HG03571 (cell line): ENCODE data around the gene PDLIM3.
"Not testable (repeated sequence)": the region's sequence is repeated elsewhere in the genome, so short reads cannot be mapped to it uniquely, and the experiment has no call there.

Source experiments
- ATAC-seq: cut with Tn5 transposase; IDR thresholded peaks from one replicate; pipeline ENCODE4 v1.9.1; 2021; ENCODE audit not compliant: unreplicated experiment

The PDLIM3 gene, protein sequence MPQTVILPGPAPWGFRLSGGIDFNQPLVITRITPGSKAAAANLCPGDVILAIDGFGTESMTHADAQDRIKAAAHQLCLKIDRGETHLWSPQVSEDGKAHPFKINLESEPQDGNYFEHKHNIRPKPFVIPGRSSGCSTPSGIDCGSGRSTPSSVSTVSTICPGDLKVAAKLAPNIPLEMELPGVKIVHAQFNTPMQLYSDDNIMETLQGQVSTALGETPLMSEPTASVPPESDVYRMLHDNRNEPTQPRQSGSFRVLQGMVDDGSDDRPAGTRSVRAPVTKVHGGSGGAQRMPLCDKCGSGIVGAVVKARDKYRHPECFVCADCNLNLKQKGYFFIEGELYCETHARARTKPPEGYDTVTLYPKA

DNA sequence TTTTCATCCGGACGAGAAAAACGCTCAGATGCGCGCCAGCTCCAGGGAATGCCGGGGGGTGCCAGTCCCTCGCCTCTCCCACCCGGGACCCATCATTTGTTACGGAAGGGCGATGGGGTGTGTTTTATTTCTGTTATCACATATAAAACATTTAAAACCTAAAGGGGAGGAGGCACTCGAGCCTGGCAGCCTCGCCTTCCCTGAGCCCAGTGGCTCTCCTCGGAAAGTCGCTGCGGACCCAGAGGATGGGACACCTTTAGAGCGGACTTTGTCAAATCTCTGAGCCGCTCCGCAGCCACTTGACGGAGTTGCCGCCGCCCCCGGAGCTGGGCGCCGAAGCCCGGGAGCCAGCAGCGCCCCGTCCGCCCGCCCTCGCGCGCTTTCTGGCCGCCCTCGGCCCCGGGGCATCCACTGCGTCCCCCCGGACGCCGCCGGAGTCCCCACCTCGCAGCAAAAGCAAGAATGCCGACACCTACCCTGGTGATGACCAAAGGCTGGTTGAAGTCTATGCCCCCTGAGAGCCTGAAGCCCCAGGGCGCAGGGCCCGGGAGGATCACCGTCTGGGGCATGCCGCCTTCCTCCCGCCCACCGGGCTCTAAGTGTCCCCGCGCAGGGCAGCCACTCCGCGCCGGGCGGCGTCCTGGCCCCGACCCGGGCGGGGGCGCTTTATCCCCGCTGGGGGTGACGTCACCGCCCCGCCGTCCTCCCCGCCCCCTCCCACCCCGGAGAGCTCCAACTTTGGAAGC lies at the start of gene PDLIM3:
Gene PDLIM3 (minus strand): TSS at position 642 of the 746 bp plus-strand sequence. CDS start 73 bp downstream, at position 569.
- ATAC-seq = no peak

DNA sequence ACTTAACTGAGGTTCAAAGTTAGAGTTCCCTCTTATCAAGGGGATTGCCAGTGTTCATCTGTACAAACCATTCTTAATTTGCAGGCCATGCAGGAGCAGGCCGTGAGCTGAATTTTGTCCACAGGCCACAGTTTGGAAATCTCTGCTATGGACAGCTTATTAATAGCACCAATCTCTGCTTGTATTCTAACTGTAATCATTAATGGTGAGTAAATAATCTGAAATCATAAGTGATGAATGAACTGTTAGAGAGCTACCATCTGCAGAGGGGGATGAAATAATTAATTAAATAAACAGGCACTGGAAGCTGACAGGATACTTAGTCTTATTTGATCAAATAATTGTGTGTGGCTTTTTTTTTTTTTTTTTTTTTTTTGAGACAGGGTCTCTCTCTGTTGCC lies 48.5 kb upstream of the PDLIM3 start:
- ATAC-seq = no peak

DNA sequence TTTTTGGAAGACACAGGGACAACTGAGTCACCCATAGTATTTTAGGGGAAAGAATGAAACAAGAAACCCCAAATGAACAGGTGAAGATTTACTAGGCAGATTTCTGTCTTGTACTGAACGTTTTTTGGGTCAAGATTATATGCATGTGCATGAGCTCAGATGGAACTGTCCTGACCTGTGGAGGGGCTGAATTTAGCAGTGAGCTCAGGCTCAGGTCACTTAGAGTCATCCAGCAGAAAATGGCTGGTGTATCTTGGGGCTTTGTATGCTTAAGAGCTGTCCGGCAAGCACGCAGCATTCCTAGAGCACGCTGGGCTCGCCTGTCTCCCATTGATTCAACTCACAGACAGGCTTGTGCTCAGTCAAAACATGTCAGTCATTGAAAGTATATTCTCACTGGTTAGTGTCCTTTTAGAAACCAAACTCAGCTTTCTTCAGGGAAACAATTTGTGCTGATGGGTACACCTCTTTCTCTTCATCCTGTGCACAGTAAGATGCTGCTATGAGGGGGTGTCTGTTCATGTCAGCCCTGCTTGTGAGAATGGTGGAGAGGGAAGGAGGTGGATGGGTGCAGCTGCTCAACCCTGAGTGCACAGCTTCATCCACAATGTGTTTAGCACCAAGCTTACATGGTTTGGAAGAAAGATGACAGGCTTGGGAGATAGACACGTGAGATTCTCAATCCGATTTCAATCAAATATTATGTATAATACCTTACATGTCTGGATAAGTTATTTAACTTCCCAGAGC lies 47.5 kb upstream of the PDLIM3 start:
- no peak for ATAC-seq

DNA sequence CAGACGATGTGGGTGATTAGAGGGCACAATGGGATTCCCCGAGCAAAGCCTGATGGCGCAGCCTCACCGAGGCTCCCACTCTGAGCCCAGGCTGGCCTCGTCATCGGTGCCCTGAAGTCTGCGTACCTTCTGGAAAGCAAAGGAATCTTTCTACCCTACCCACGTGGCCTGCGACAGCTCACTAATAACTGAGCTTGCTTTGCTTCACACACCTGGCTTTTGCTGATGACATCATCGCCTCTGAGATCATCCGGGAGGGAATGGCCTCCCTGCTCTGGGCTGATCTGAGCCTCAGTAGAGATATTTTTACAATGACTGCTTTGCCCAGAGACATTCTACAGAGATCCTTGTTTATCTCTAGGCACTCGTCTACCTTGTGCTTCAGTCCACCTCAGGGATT lies 45.4 kb upstream of the PDLIM3 start:
- ATAC-seq = no peak

DNA sequence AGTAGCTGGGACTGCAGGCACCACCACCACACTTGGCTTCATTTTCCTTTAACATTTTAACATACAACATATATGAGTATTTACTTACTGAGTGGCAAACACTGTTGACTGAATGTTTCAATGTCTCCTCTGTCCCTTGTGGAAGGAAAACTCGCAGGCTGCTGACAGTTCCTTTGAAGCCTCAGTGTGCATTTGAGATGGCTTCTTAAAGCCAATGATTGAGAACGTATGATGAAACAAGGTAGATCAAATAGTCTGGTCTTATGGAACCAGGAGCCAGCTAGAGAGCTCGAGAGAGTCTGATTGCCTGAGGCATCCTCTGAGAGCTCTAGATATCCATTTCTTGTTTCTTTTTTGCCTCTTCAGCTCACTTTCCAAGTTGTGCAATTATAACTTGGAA lies 43.0 kb upstream of the PDLIM3 start:
- ATAC-seq = no peak

DNA sequence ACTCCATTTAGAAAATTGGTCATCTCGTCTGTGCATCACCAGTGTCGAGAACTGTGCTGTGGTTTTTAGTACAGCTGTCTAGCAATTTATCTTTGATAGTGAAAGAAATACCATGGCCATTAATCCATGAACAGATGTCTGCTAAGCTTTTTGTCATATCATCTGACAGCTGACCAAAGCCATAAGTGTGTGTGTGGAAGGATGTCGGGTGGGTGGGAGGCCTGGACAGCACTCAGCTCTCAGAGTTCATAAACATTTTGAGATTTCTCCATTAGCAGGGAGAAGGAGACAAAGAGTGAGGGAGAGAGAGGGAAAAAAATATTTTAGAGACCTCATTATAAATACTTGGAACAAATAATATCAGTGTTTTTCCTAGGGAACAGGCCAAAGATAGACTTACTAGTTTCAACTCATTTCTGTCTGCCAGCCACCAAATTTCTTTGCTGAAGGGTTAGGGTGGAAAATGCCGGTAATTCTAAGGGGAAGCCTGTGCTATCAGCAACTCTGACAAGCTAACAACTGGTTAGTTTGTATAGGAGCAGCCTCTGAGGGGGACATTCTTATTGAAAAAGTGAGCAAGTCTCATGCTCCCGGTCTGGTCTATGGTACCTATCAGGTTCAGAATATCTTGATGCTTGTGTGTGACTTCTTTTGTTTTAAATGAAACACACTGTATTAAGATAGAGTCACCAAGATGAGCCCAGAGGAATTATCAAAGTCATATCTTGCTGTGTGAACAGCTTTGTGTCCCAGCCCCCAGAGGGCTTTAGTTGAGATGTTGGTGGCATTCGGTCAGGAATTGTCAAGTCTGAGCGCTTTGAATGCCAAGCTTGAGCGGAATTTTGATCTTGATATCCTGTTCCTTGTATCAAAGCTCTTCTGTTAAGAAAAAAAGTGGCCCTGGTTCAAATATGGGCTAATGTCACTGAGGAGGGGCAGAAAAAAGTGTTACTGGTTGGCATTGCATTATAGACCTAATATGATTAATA lies 41.9 kb upstream of the PDLIM3 start:
- ATAC-seq = no peak

DNA sequence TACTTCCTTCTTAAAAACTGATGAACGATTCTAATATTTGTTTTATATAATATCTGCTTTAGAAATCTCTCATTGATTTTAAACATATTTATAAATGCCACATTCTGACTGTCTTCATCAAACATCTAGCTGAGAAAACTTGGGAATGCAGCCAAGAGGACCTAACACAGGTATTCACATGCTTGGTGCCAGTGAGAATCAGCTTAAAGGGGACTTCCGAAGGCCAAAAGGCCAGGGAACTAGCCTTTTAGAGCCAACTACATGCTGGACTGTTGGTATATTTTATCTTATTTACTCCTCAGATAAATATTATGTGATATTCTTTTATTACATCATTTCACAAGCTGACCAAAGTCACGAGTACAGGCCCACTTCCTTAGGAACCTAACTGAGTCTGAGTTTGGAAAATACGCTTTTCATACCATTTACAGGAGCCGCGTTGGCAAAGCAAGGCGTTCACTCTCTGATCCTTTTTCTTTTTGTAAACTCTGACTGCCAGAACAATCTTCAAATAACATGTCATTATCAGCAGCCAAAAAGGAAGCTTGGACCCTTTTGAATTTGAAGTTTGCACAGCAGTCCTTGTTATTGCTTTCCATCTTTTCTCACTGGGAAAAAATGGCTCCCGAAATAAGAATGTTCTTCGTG lies 41.1 kb upstream of the PDLIM3 start:
- no peak for ATAC-seq

DNA sequence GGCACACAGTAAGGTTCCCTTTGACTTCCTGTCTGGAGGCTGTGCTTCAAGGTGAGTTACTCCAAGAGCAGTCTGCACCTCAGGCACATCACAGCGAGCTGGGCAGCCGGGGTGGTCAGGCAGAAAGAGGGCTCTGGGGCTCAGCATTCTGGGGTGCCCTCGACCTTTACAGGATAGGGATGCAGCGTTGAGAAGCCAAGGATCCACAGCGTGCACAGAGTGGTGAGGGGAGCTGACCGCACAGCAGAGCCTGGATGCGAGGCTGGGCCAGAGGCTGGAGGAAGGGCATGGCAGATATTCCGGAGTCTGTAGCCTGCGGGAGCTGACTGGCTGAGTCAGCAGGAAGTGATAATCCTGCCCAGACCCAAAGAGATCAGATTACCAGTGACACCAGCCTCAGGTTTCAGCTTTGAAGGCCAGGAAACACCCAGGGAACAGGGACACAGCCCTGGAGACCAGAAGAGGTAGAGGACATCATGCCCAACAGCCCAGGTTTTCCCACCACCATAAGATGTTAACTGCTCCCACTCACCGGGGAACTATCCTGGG lies 38.4 kb upstream of the PDLIM3 start:
- ATAC-seq = no peak

DNA sequence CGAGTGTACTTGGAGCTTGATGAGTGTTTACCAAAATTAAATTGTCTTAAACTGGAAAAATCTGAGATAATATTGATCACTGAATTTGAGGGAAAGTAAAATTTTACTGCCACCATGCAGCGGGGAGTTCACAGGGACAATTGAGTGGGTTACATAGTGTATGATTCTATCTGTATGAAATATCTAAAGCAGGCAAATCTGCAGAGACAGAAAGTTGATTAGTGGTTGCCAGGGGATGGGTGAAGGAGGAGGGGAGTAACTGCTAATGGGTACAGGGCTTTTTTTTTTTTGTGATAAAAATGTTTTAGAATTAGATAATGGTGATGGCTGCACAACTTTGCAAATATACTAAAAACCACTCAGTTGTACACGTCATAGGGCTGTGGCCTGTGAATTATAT lies 35.4 kb upstream of the PDLIM3 start:
- no peak for ATAC-seq

DNA sequence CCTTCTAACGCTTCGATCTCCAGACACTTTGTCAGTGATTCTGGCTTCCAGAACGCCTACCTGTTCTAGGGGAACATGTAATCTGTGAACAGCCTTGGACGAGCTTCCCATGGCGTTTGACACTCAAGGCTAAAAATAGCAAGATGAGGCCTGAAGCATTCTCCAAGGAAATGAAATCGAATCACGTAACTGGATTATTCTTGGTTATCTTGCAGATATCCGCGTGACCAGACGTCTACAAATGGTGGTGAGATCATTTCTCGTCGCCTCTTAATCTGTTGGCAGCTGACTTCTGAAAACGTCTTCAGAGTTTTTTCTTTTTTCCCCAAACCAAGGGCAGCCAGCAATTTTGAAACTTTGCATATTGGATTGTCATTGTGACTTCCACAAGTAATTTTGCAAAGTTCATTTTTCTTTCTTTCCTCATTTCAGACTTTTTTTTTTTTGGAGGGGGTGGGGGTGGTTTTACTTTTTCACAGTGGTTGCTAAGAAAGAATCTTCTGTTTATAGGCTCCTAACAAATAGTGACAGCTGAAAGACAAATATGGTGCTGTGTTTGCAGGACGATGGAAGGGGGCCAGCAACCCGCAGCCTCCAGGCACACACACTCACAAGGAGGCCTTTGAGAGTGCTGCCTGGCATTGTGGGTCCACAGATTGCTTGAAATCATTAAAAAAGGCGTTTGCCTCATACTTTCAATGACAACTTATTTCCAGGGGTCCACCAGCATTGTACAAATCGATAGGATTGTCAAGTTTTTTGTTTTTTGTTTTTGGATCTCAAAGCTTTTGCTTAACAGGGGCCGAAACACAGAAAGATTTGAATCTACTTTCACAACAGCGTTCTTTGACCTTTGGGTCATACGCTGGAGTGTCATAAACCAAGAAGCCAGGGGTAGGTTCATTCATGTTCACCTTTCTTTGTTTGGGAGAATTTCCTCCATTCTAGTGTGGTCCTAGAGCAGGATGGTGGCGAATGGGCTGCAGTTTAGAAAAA lies 32.4 kb upstream of the PDLIM3 start:
- ATAC-seq = no peak

DNA sequence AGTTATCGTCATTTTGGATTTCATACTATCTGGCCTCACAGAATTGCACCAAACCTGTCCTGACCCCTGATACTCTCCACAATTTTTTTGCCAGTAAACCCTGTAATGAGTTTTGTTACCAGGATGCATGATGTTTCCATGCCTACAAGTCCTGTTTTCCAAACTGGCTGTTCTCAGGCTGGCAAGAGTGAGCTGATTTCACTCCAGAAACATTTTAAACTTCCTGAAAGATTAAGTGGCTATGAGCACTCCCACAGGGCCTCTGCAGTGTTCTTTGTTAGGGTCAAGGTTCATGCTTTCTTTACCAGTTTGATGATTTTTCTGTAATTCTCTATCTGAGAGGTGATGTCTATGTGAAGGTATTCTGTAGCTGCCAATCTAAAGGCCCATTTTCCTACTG lies 31.7 kb upstream of the PDLIM3 start:
- ATAC-seq = no peak

DNA sequence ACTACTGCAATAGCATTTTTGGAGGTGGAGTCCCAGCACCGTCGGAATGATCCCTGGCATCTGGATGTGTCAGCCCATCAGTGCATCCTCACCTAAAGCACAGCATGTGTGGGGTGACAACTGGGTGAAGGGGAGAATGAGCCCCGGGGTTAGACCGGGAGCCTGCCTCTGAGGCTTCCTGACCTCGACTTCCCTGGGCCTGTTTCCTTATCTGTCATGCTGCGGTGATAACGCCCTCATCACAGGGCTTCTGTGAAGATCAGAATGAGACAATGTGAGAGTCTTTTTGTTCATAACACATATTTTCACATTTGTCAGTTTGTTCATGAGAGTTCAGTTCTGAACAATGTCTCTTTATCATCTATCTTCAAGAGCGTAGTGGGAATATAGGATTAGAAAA lies 31.1 kb upstream of the PDLIM3 start:
- ATAC-seq = no peak

DNA sequence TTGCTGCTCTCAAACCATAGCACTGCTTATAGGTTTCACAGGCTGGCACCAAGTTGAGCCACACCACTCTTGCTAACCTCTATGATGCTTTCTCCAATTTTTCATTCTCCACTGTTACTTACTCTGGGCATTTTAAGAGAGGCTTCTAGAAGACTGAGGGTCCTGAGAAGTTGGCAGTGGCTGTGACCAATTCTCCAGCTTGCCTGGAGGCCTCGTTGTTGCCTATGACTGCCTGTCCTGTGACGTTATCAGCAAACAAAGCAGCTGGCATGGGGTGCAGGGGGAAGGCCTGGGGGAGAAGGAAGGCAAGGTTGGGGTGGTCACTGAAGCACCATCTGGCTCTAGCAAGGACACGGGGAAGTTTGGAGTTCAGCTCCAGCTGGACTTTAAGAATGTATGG lies 30.4 kb upstream of the PDLIM3 start:
- no peak for ATAC-seq

DNA sequence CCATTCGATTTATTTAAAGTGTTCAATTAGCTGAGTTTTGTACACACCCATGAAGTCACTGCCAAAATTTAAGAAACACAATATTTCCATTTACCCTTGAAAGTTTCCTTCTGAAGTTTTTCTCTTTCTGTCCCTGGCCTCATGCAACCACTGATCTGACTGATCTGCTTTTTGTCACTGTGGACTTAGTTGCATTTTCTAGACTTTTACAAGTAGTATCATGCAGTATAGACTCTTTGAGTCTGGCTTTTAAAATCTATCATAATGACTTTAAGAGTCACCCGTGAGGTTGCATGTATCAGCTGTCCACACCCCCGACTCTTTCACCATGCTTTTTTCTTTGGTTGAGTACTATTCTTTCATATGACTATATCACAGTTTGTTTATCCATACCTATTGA lies 29.0 kb upstream of the PDLIM3 start:
- ATAC-seq = no peak

DNA sequence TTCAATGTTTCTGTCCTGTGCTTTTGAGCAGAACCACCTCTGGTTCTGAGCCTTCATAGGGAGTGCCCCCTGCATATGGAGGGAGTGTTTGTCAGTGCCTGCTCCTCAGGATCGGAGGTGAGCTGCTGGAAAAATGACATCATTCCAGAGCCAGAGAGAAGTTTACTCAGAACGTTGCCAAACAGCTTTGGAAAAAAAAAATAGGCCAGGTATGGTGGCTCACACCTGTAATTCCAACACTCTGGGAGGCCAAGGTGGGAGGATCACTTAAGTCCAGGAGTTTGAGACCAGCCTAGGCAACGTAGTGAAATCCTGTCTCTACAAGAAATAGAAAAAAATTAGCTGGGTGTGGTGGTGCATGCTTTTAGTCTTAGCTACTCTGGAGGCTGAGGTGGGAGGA lies 27.2 kb upstream of the PDLIM3 start:
- no peak for ATAC-seq

DNA sequence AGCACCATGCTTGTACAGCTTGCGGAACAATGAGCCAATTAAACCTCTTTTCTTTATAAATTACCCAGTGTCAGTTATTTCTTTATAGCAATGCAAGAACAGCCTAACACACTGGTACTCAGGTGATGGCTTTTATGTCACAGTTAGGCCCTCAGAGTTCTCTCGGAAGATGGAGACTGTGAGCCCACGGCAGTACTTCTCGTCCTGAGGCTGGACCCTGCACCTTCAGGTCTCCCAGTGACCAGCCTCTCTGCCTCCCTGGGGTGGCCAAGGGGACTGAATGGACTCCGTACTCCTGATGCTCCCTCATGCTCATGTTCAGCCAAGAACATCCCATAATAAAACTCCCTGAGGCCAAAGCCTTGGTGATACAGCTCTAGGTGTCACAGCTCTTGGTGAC lies 25.0 kb upstream of the PDLIM3 start:
- no peak for ATAC-seq

DNA sequence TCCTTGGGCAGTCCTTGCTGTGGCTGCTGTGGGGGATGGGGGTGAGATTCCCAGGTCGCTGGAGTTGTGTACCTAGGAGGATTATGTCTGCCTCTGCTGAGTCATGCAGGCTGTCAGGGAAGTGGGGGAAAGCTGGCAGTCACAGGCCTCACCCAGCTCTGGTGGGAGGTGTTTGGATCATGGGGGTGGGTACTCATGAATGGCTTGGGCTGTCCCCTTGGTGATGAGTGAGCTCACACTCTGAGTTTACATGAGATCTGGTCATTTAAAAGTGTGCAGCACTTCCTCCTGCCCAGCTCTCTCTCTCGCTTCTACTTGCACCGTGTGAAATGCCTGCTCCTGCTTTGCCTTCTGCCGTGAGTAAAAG lies 24.6 kb upstream of the PDLIM3 start:
- ATAC-seq = no peak

DNA sequence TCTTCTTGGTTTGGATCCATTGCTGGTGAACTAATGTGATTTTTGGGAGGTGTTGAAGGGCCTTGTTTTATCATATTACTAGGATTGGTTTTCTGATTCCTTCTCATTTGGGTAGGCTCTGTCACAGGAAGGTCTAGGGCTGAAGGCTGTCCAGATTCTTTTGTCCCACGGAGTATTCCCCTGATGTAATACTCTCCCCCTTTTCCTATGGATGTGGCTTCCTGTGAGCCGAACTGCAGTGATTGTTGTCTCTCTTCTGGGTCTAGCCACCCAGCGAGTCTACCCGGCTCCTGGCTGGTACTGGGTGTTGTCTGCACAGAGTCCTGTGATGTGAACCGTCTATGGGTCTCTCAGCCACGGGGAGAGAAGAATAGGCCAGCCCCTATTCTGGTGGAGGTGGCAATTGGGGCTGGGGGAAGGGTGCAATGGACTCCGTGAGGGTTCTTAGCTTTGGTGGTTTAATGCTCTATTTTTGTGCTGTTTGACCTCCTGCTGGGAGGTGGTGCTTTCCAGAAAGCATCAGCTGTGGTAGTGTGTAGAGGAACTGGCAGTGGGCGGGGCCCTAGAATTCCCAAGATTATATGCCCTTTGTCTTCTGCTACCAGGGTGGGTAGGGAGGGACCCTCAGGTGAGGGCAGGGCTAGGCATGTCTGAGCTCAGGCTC lies 24.1 kb upstream of the PDLIM3 start:
- ATAC-seq = not testable (repeated sequence)
